Heart right ventricle (tissue), 16 donors: Measurements from ENCODE around the gene CR2. TPM values are rescaled to one million over a fixed set of nuclear protein-coding genes. Genes with fewer than 3 reads are reported as not detected.

ENCODE experiments used
- ATAC-seq, 8 donors: fragments of 200-7000 bp; cut with Tn5 transposase; one replicate each; pipeline ENCODE4 v1.9.1; 2020; ENCODE audit warnings: mild to moderate bottlenecking in 8 of 8, moderate library complexity in 8 of 8, moderate number of reproducible peaks in 1 of 8
- DNase-seq, 2 donors: peaks; one replicate each; pipeline ENCODE4 v3.0.0-alpha.2; 2020
- H3K27ac ChIP-seq, 10 donors: fragments of 200-600 bp; sonication (generic) in 2 of 10; one replicate each; pipeline versions ENCODE4 v1.5.0 to v1.8.0; 2020 to 2022; ENCODE audit warnings: mild to moderate bottlenecking in 3 of 10
- H3K27me3 ChIP-seq, 7 donors: fragments of 200-600 bp; one replicate each; pipeline ENCODE4 v1.8.0; 2021 to 2022; ENCODE audit warnings: mild to moderate bottlenecking in 2 of 7
- H3K36me3 ChIP-seq, 9 donors: fragments of 200-600 bp; sonication (generic) in 1 of 9; one replicate each; pipeline versions ENCODE4 v1.5.0 to v1.8.0; 2020 to 2022; ENCODE audit warnings: mild to moderate bottlenecking in 2 of 9
- H3K4me1 ChIP-seq, 9 donors: fragments of 200-600 bp; sonication (generic) in 1 of 9; one replicate each; pipeline versions ENCODE4 v1.5.0 to v1.8.0; 2020 to 2022; ENCODE audit warnings: mild to moderate bottlenecking in 4 of 9
- H3K4me3 ChIP-seq, 10 donors: fragments of 200-600 bp; sonication (generic) in 2 of 10; one replicate each; pipeline versions ENCODE4 v1.5.0 to v1.8.0; 2020 to 2022; ENCODE audit warnings: mild to moderate bottlenecking in 7 of 10, moderate library complexity in 2 of 10
- H3K9me3 ChIP-seq, 11 donors: fragments of 200-600 bp in 10 of 11; sonication (generic) in 2 of 11; one replicate each; pipeline versions ENCODE4 v1.5.0 to v1.8.0; 2013 to 2022; ENCODE audit warnings: mild to moderate bottlenecking in 2 of 11, control low read depth in 1 of 11, moderate library complexity in 1 of 11
- CTCF ChIP-seq, 9 donors: fragments of 200-600 bp; sonication (generic) in 2 of 9; IDR thresholded peaks; one replicate each; pipeline versions ENCODE4 v1.5.0 to v1.8.0; 2021 to 2022; ENCODE audit warnings: antibody characterized with exemption in 9 of 9, mild to moderate bottlenecking in 5 of 9, moderate library complexity in 1 of 9
- WGBS, 2 donors: extraction: QIAGEN DNeasy Blood & Tissue Kit; methylation state at CpG; one replicate each; pipeline ENCODE4 v1.1.7; 2013; ENCODE audit warnings: inconsistent platforms in 1 of 2; 5-methylcytosine and 5-hydroxymethylcytosine counted together
- intact Hi-C, 10 donors: fragments of 100-400 bp; cut with DNase I; formaldehyde crosslinking; loops; one replicate each; pipeline versions ENCODE4 v1.11.1 to v1.14.2; 2022
- polyA plus RNA-seq, 2 donors: library from polyadenylated mRNA; stranded (reverse); fragments of 200-250 nt; gene quantifications; one replicate each; pipeline ENCODE4 v1.2.3, GENCODE V29; 2013
- total RNA-seq, 10 donors: library from RNA; stranded (reverse); fragmentation: NEBNext Ultra II Directional in 3 of 10; extraction: Animal tissue kit (Norgen Biotek cat#: 25700) in 3 of 10; gene quantifications; one replicate each; pipeline versions ENCODE4 v1.2.1 to v1.2.4, GENCODE V29; 2021 to 2023
- donor health status: Arrhythmogenic right ventricular cardiomyopathy.
- donor health status: ischemic (EF 13 %, LVEDD 7.1; RV severe dilation, severe dysfunction).
- donor health status: healthy with polysubstance abuse.
- donor health status: DM: no; HTN: yes; CAD: no.
- donor health status: DM: no; HTN: no; CAD: no.
- donor health status: ischemic (EF 25% LVEDD 6.9; RV normal size, moderate dysfunction).
- donor health status: ischemic (EF 25% LVEDD 5.7; RV mildly dilated, moderate dysfunction).
- donor health status: healthy.
- donor health status: DM: yes; HTN: yes; CAD: no.
- donor health status: Ischemic cardiomyopathy.
- donor health status: ischemic (EF 35%, LVEDD 5.7; RV mildly dilated, moderate dysfunction).
- donor health status: nonischemic (EF 11% LVEDD 7.7; RV severe dilation, severe dysfunction).
- donor health status: DM: yes; HTN: yes; CAD: no.
- donor health status: PGD.
- donor health status: ischemic (EF 29% LVEDD 5.4; RV normal size, mild dysfunction).
- donor health status: nonischemic (EF 23%, LVEDD 6.1; RV moderate dilation, normal function).

CR2 gene
- total and polyA plus RNA-seq, 12 donors, result 0.01 to 0.06 TPM; not detected in 10

GRCh38 chr1:207510444-207510843 is 56.3 kb downstream of the CR2 start:
- intact Hi-C loops, result no loop called here
- Histone ChIP-seq H3K4me3 (no peak overlapping the region), H3K27ac (no peak overlapping the region), H3K4me1 (no peaks in the 10 kb centered on the region), H3K27me3 (peaks cover 0 to 30% (median 0%) of the 10 kb centered on the region in 7 donors), H3K36me3 (peaks cover 0 to 68% (median 0%) of the 10 kb centered on the region in 9 donors), H3K9me3 (no peaks in the 10 kb centered on the region)
- WGBS, 2 donors, result 77% methylated on average over 1 of the region's 1 CpG
- no peak for ATAC-seq
- no peak for TF ChIP-seq CTCF (IDR thresholded peaks at IDR 0.05)
- DNase-seq, result no peak

DNA sequence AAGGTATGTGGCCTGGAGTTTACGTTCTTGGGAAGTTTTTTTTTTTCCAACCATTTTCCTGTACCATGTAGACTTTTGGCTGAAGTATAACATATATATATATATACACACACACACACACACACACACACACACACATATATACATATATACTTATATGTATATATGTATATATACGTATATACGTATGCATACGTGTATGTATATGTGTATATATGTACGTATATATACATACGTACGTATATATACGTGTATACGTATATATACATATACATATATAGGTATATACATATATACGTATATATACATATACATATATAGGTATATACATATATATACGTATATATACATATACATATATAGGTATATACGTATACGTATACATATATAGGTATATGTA is 60.8 kb downstream of the CR2 start:
- DNase-seq (no peak), ATAC-seq (no peak)
- Histone ChIP-seq H3K9me3 (peaks cover 0 to 9% (median 0%) of the 10 kb centered on the region in 11 donors), H3K4me3 (no peak overlapping the region), H3K27me3 (peaks cover 0 to 9% (median 0%) of the 10 kb centered on the region in 7 donors), H3K4me1 (no peaks in the 10 kb centered on the region), H3K27ac (no peak overlapping the region), H3K36me3 (peaks cover 0 to 34% (median 0%) of the 10 kb centered on the region in 9 donors)
- TF ChIP-seq CTCF (IDR thresholded peaks at IDR 0.05), result no peak
- 93% methylated on average over 13 of the region's 13 CpGs for WGBS, 2 donors
- intact Hi-C loops, result no loop called here

DNA sequence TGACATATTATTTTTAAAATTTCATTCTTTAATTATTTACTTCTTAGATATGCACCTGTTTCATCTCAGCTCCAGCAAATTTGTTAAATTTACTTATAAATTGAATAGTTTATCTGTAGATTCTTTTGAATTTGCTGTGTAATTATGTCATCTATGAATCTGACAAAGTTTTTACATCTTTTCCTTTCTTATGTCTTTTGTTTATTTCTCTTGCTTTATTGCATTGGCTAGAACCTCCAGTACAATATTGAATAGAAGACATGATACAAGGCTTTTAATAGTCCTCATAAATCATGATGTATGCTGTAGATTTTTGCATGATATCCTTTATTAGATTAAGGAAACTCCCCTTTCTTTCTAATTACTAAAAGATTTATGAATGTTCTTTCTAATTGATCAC is 62.6 kb downstream of the CR2 start:
- ATAC-seq (no peak), DNase-seq (no peak)
- Histone ChIP-seq H3K9me3 (peaks cover 0 to 9% (median 0%) of the 10 kb centered on the region in 11 donors), H3K27me3 (peaks cover 0 to 7% (median 0%) of the 10 kb centered on the region in 7 donors), H3K4me1 (no peaks in the 10 kb centered on the region), H3K4me3 (no peak overlapping the region), H3K27ac (no peak overlapping the region), H3K36me3 (peaks cover 0 to 23% (median 0%) of the 10 kb centered on the region in 9 donors)
- intact Hi-C loops, result no loop called here
- no peak for TF ChIP-seq CTCF (IDR thresholded peaks at IDR 0.05)

GRCh38 chr1:207518608-207519236 is 64.6 kb downstream of the CR2 start:
- WGBS, 2 donors, result 65 to 74% methylated on average over 4 of the region's 4 CpGs
- no peak for DNase-seq
- Histone ChIP-seq H3K27me3 (peaks cover 0 to 9% (median 0%) of the 10 kb centered on the region in 7 donors), H3K4me1 (no peaks in the 10 kb centered on the region), H3K4me3 (no peak overlapping the region), H3K9me3 (peaks cover 0 to 9% (median 0%) of the 10 kb centered on the region in 11 donors), H3K27ac (no peak overlapping the region), H3K36me3 (peaks cover 0 to 8% (median 0%) of the 10 kb centered on the region in 9 donors)
- intact Hi-C loops, result no loop called here
- TF ChIP-seq CTCF (IDR thresholded peaks at IDR 0.05), result no peak
- ATAC-seq, result no peak
